Activated CD4-positive, CD25-positive, alpha-beta regulatory T cell (primary cell): Measurements from ENCODE around the gene PGAM1.
"Not testable (repeated sequence)": the region's sequence is repeated elsewhere in the genome, so short reads cannot be mapped to it uniquely, and the experiment has no call there.

Experiments
- DNase-seq, 4 experiments: peaks; one replicate each; lab custom pipeline; 2025; lab: John Stamatoyannopoulos, UW

The PGAM1 gene

DNA sequence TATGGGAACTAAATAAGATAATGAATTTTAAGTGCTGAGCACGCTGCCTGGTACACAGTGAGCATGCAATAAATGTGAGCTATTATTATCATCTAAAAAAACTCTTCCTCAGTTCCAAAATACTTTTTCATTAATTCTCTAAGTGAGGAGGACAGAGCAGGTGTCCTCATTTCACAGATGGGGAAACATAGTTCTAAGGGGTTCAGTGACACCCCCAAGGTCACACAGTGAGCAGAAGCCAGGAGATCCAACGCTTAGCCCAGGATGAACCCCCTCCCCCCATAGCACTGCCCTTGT, 18.1 kb upstream of the PGAM1 start:
- DNase-seq: no peak

DNA sequence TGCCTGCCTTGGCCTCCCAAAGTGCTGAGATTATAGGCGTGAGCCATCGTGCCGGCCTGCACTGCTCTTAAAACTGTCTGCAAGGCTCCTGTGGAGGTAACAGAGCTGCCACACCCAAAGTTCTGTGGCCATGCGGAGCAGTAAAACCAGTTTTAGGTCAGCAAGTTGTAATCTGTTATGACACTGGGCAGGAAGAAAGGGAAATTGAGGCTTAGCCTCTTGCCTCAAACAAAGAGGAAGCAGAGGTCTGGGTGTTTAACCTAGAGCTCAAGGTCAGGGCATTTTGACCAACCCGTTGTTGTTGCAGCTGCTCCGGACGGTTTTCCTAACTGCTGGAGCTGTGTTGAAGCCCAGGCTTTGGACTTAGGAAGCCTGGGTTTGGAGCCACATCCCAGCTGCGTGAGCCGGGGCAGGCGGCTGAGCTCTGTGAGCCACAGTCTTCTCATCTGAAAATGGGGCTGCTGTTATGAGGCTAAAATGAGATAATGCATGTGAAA, 17.4 kb upstream of the PGAM1 start:
- DNase-seq: no peak

DNA sequence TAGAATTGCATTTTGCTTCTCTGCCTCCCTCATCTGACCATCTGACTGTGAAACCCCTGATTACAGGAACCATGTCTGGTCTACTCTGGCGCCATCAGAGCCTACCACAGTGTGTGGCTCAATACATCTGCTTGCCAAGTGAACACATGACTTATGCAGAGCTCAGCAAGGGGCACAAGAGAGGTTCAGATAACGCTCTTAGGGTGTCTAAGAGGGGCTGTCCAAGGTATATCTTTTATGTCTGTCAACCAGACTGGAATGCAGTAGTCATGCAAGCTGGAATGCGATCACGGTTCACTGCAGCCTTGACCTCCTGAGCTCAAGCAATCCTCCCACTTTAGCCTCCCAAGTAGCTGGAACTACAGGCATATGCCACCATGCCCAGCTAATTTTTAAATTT, 14.6 kb upstream of the PGAM1 start:
- no peak for DNase-seq

DNA sequence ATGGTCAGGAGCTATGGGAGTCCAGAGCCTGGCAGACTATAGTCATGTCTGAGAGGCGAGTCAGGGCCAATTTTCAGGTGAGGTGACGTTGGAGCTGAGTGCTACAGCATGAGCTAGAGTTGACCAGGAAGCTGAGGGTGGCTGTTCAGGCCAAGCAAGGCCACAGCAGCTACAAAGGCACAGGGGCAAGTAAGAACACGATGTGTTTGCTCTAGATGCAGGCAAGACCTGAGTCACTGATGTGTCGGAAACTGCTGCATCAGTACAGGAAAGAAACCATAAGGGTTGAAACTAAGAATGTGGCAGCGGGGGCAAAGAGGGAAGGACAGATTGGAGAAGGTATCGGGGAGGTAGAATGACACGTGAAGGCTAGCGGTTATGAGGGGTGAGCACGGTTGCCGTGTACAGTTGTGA, 13.1 kb upstream of the PGAM1 start:
- peak in 1 of 4 experiments; percentile 15 for DNase-seq

DNA sequence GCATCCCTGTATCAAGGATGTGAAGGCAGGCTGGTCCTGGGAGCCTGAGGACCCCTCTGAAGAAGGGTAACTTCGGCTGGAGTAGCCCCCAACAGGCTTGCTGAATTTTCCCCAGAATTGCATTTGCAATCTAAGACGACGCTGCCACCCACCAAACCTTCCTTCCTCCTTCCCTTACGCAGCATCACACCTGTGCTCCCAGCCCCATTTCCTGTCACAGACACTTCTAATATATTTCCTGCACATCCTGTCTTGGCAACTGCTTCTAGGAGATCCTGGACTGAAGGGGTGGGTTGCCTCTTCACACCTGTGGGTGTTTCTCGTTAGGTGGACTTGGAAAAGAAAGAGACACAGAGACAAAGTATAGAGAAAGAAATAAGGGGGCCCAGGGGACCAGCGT, 9.4 kb upstream of the PGAM1 start:
- DNase-seq: no peak

DNA sequence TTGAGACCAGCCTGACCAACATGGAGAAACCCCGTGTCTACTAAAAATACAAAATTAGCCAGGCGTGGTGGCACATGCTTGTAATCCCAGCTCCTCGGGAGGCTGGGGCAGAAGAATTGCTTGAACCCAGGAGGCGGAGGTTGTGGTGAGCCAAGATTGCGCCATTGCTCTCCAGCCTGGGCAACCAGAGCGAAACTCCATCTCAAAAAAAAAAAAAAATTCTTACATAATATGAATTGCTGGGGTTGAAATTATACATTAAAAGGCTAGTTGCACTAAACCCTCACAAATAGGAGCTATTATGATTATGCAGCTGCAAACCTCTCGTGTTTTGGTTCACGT, 2.3 kb upstream of the PGAM1 start:
- not testable (repeated sequence) for DNase-seq

DNA sequence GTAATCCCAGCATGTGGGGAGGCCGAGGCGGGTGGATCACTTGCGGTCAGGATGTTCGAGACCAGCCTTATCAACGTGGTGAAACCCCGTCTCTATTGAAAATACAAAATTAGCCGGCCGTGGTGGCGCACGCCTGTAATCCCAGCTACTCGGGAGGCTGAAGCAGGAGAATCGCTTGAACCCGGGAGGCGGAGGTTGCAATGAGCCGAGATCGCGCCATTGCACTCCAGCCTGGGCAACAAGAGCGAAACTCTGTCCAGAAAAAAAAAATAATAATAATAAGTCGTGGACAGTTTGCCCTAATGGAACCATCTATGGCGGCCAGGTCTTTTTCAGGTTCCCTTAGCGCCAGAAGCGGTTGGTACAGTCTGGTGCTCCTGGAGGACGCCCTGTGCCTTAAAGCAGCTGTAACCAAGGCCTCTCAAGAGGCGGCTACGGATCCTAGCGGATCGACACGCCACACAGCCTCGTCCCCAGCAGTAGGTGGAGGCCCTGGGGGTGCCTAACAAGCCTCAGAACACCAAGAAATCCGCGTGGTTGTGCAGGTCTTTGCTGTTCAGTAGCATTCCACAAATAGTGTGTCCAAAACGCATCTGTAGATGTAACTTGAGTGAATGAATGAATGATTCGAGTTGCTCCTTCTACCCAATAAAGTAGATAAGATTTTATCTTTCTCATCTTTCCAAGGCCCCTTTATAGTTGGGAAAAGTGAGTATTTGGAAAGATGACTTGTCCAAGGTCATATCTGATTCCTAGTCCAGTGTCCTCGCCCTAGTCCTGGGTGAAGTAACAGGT, 982 bp downstream of the PGAM1 start:
- DNase-seq: no peak

DNA sequence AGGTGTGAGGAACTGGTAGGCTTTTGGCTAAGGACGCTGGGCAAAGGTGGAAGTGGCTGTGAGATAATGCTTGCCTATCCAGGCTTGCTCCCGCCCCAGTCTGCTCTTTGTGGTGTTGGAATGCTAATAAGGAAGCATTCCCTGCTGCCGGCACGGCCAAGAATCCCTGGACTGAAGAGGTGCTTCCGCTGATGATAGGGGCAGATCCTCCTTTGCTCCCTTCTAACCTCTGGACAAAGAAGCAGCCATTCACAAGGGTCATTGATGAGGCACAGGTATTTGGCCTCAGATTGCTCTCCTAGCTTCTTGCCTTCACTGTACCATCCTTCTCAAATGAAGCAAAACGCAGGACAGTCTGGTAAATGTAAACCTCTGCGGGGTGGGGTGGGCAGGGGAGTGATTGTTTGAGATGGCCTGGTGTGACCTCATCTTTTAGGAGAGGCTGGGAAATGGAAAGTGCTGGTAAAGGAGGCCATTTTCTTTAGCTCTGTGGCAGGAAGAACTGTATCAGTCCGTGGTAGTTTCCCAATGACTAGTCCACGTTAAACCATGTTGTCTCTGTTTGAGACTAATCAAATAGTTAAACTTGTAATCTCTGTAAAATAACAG, 1.7 kb downstream of the PGAM1 start:
- no peak for DNase-seq

DNA sequence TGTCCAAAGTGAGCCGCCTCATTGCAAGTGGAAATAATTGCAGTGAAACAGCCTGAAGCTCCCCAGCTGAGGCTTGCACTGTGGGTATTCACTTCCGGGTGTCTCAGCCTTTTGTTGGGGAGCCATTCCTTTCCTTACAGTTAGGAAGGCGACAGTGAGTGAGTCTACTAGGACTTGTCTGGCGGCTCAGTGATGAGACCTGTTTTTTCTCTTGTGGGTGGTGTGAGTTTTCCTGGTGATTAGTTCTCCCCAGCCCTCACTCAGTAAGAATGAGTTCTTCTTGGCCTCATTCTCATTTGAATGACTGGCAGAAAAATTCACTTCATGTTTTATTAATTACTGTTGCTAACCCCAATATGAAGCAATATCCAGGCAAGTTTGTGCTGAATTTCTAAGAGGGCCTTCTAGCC, 2.6 kb downstream of the PGAM1 start:
- DNase-seq: no peak

DNA sequence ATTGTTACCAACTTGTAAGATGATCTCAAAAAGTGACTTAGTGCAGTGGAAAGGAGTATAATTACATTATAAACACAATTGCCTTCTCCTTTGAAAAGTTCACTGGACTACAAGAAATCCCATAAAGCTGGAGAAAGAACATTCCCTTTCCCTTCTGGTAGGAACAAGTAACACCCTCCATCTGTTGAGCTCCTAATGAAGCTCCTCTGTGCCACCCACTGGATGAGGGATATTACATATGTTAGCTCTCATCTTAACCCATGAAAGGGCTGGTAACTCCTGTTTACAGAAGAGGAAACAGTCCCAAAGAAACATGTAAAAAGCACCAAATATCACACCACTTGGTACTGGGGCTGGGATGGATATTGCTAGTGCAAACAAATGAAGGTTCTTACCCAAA, 8.1 kb downstream of the PGAM1 start:
- no peak for DNase-seq

DNA sequence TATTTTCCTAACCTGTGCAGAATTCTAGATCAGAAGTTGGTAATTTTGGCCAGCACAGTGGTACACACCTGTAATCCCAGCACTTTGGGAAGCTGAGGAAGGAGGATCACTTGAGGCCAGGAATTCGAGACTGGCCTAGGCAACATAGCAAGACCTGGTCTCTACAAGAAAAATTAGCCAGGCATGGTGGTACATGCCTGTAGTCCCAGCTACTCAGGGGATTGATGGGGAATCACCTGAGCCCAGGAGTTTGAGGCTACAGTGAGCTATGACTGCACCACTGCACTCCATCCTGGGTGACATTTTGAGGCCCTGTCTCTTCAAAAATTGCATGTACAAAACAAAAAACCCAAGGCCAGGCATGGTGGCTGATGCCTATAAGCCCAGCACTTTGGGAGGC, 8.6 kb downstream of the PGAM1 start:
- DNase-seq: no peak

DNA sequence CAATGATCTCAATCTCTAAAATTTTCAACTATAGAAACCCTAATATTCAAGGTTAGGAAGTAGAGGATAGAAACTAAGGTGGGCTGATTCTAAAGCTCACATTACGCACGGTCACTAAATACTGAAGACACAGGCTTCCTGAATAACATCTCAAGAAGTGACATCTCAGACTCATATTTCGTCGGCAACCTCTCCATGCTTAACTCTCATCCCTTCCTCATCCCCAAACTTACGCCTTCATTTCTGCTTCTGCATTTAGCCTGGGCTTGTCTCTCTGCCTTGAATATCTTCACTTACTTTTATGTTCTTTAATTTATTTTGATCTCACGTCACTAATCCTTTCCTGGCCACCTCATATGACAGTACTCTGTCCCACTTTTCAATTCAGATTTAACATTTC, 9.2 kb downstream of the PGAM1 start:
- no peak for DNase-seq

DNA sequence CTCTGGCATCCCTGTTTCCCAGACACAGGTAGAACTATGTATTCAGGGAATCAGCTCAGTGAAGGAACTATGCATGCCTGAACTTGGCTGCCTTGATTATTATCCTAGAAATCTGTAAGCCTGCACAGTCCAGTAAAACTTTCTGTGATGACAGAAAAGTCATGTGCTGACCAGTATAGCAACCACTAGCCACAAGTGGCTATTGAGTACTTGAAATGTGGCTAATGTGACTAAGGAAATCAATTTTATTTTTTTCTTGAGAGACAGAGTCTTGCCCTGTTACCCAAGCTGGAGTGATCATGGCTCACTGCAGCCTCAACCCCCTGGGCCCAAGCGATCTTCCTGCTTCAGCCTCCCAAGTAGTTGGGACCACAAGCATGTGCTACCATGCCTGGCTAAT, 16.3 kb downstream of the PGAM1 start:
- no peak for DNase-seq

DNA sequence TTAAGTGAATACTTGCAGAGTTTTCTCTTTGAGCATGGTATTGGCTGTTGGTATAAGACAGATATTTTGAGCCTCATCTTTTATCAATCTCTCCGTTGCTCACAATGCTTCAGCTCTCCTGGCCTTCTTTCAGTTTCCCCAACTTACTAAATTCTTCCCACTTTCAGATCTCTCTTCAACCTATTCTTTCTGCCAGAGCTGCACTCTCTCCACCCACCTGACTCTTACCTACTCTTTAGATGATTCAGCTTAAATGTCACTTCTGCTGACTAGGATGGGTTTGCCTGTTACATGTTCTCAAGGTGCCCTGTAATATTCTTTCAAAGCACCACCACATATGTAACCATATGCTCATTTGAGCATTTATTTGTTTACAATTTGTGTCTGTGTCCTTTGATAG, 18.2 kb downstream of the PGAM1 start:
- DNase-seq: no peak

DNA sequence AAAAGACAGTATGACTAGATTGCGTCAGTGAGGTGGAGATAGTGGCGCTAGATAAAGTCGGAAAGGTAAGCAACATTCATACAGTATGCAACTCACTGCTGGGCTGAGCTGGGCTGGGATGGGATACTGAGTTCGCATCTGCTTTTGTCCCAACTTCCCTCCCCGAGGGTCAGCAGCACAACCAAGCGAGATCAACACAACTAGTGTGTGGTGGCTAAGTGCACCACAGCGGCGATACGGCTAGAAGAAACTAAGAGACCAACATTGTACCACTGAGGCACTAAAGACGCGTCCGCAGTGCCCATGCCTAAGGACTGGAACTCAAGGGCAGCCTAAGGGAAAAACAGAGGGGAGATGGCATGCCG, 19.3 kb downstream of the PGAM1 start:
- DNase-seq: no peak

DNA sequence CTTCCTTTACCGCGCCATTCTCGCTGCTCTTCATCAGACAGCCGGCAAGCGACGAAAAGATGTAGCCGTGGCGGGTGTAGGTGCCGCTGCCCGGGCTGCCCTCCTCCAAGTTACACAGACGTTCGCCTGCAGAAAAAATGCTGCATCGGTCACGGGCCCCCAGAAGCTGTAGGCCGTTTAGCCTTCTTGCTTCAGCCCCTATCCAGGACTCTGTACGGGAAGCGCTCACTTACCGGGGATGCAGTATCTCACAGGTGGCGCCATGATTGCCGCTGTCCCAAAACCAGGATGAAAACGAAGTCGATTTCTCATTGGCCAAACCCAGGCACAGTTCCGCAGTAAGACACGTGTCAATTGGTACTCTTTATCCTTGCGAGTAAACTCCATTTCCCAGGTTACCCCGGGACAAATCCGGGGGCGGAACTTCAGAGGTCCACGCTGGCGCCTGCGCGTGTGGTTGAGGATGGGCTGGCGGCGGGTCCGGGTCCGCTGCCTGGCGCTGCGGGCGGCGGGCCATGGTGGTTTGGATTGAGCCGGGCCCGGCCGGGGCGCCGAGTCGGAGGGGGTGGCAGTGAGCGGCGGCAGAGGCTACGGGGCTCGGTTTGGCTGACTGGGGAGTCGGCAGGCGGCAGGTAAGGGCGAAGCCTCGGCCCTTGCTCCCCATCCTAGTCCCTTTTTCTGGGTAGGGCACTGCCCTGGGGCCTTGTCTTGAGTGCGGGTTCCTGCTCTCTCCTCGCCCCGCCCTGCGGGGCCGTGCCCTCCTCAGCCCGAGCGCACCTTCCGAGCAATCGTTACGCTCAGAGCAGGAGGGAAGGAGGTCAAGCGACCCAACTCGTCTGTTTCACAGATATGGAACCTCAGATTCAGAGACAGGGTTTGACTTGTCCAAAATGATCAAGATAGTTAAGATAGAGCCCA, 20.0 kb downstream of the PGAM1 start, which contains the start of the genes EXOSC1 and ZDHHC16:
TSS of gene EXOSC1 (minus strand) at position 285 of the 918 bp plus-strand sequence. CDS start at position 264, 21 bp downstream.
TSS of gene ZDHHC16 (plus strand) at position 454 of the 918 bp plus-strand sequence. CDS start 5,501 bp downstream, outside the sequence.
- peak; percentile 72 to 83 (median 75) for DNase-seq

DNA sequence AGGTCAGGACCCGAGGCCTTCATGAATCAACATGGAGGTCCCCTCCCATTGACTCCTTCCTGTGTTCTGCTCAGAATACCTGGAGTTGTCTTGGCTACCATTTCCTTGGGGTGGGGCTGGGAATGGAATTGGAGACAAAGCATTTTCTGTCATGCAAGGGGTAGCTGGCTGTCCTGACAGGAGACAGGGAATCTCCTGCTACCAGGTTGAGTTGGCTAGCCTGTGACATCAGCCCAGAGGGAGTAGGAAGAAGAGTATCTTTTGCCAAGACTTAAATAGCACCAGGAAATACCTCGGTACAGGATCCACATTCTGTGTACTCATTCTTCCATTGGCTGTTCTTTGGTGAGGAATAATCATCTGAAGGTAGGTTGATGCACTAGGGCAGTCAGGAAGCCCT, 24.8 kb downstream of the PGAM1 start:
- no peak for DNase-seq

DNA sequence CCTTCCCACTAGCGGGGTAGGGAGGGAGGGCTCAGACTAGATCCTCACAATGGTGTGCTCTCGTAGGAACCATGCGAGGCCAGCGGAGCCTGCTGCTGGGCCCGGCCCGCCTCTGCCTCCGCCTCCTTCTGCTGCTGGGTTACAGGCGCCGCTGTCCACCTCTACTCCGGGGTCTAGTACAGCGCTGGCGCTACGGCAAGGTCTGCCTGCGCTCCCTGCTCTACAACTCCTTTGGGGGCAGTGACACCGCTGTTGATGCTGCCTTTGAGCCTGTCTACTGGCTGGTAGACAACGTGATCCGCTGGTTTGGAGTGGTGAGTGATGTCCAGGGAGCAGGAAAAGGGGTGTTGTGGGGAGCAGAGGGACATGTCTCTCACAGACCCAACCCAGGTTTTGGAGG, 25.6 kb downstream of the PGAM1 start:
- no peak for DNase-seq

DNA sequence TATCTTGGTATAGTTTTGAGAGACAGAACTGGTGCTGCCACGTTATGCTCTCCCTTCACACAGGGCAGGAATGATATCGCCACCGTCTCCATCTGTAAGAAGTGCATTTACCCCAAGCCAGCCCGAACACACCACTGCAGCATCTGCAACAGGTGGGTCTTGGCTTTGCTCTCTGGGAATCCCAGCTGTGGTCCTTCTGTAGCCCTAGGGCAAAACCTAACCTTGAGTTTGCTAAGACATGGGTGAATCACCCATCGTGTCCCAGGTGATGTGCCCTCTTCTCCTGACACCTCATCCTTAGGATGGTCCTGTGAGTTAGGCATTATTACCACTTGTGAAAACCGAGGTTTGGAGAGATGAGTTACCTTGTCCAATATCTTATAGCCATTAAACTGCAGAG, 26.4 kb downstream of the PGAM1 start:
- DNase-seq: no peak

DNA sequence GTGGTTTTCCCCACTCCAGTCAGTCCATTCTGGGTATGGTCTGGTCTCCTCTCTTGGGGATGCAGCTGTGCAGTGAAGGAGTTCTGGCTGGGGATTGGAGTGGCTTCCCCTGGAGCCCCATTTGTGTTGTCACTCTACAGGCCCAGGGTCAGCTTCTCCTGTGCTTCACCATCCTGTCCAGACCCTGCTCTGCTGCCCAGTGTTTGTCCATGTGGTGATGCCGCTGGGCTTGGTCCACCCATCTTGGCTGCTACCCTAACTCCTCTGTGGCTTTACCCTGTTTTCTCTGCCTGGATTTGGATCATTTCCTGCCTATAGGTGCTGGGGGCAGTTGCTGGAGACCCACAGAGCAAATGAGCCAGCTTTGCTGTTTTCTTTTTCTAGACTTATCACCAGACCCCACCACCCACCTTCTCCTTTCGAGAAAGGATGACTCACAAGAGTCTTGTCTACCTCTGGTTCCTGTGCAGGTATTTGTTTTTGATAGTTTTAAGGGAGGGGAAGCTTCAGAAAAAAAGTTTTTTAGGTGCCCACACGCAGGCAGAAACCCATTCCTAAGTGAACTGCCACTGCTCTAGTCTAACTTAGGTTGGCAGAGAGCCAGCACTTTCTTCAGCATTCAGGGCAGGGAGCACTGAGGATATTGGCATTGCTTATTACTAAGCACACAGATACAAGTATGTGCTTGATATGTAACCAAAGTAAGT, 28.5 kb downstream of the PGAM1 start:
- no peak for DNase-seq

DNA sequence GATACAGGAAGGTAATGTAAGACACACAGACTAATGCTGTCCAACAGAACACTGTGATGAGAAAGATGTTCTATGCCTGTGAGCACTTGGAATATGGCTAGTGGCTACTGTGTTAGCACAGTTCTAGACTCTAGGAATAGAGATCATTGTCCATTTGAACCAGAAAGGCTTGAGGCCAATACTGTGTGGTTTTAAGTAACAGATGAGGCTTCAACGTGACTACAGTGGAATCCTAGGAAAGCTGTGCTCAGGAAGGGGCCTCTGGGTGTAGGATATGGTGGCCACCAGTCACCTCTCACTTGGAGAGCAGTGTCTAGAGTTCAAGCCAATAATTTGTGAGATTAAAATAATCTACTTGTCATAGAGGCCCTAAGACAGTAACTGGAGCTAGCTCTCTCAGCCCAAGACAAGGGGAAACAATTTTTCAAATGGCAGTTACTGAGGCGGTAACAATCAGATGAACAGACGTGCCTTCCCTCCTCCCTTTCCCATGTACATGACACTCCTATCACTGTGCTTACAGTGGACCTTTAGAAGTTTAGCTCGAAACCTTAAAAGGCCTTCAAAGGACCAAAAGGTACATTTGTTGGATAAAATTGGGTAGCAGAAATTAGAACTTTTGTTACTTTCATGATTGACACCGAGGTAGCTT, 30.2 kb downstream of the PGAM1 start:
- DNase-seq: no peak

DNA sequence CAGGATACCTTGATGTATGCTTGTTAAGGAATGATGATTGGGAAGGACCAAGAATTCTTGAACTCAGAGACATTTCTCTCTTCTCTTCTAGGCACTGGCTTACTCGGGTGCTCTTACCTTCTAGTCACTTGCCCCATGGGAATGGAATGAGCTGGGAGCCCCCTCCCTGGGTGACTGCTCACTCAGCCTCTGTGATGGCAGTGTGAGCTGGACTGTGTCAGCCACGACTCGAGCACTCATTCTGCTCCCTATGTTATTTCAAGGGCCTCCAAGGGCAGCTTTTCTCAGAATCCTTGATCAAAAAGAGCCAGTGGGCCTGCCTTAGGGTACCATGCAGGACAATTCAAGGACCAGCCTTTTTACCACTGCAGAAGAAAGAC, 30.7 kb downstream of the PGAM1 start:
- no peak for DNase-seq
